Measurements from ENCODE around the gene TBC1D22A.

TBC1D22A gene

DNA sequence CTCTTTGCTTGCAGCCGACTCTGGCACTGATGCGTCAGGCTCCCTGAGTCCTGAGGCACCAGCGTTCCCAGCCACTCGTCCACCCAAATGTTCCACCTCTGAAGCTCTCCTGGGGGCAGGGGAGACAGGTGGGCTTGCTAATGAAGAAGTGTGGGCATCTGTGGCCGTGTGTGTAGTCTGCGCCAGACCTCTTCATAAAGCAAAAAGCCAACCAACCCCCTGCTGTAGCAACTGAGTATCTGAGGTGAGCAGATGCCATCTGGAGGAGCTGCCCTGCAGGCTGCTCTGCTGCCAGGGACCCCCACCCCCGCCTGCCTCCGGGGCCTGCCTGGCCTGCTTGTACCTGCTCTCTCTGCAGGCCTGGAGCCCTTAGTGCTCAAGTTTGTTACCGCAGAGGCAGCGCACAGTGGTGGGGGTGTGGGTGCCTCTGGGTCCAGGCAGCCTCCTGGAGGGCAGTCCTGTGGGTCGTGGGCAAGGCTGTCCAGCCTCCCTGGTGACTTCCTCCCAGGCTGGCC lies 272.5 kb downstream of the TBC1D22A start:
- no peak for TF ChIP-seq GLIS3 (CRISPR knock-in tag; IDR thresholded peaks at IDR 0.05)
- TF ChIP-seq ZFP30 (CRISPR knock-in tag; IDR thresholded peaks at IDR 0.05) = no peak
- no peak for ATAC-seq

DNA sequence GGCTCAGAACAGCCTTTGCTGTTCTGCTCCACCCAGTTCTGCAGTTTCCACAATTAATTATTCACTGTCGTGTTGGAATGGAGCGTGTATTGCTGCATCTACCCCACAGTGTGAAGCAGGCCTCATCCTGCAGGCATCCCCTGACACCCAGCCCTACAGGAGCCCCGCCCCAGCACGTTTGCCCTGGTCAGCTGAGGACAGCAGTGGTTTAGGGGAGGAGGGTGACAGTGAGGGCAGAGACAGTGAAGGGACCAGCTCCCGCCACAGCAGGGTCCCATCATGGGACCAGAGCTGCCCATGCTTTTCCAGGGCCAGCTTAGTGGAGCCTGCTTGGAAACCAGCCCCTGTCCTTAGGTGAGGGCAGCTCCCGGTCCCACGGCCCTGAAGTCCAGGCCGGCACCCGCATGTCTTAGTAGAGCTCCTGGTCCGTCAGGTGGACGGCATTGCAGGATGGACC lies 273.0 kb downstream of the TBC1D22A start:
- ATAC-seq = no peak
- TF ChIP-seq CREB5 (CRISPR knock-in tag; IDR thresholded peaks at IDR 0.05; ENCODE audit: low read depth) (no peak), ZFP30 (CRISPR knock-in tag; IDR thresholded peaks at IDR 0.05) (no peak), OSR1 (CRISPR knock-in tag; IDR thresholded peaks at IDR 0.05) (no peak), ZNF8 (CRISPR knock-in tag; IDR thresholded peaks at IDR 0.05) (no peak), ZC3H10 (CRISPR knock-in tag; IDR thresholded peaks at IDR 0.05) (no peak), ISL1 (CRISPR knock-in tag; IDR thresholded peaks at IDR 0.05) (no peak)

DNA sequence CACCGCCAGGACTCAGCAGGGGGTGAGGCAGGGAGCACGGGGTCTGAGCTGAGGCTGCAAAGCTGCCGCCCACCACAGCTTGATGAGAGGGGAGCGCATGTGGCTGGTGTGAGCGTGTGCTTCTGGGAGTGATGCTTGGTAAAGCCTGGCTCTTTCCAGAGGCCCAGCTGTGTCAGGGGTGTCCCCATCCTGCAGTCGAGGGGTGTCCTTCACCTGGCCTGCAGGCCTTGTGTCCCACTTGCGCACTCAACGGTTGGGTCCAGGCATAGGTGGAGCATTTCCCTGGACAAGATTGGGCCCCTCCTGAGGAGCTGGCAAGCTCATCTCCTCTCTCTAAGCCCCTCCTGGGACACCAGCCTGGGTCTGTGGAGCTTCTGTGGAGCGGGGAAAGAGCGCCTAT lies 273.9 kb downstream of the TBC1D22A start:
- no peak for ATAC-seq
- TF ChIP-seq RARB (CRISPR knock-in tag; IDR thresholded peaks at IDR 0.05) (no peak), CREB5 (CRISPR knock-in tag; IDR thresholded peaks at IDR 0.05; ENCODE audit: low read depth) (no peak), ZC3H10 (CRISPR knock-in tag; IDR thresholded peaks at IDR 0.05) (no peak), ISL1 (CRISPR knock-in tag; IDR thresholded peaks at IDR 0.05) (no peak), PATZ1 (CRISPR knock-in tag; IDR thresholded peaks at IDR 0.05; ENCODE audit: borderline replicate concordance) (no peak), OSR1 (CRISPR knock-in tag; IDR thresholded peaks at IDR 0.05) (no peak)

DNA sequence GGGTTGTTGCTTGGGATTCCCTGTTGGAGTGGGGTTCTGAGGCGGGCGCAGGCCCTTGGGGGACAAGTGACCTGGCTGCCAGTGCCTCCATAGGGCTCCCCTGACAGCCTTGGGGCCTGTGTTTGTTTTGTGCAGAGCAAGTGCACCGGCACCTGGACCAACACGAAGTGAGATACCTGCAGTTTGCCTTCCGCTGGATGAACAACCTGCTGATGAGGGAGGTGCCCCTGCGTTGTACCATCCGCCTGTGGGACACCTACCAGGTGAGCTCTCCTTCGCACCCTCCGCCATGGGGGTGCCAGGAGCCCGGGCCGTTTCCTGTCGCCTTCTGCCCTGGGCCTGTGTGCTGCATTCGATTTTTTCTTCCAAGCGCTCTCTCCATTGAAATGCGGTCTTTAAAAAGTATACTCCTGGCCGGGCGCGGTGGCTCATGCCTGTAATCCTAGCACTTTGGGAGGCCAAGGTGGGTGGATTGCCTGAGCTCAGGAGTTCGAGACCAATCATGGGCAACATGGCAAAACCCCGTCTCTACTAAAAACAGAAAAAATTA lies 274.6 kb downstream of the TBC1D22A start:
- ATAC-seq = no peak

GRCh38 chr22:47038206-47038835 lies 275.9 kb downstream of the TBC1D22A start:
- no peak for ATAC-seq
- no peak for TF ChIP-seq SNAI2 (CRISPR knock-in tag; IDR thresholded peaks at IDR 0.05)
- TF ChIP-seq ZNF8 (CRISPR knock-in tag; IDR thresholded peaks at IDR 0.05) = no peak
- no peak for TF ChIP-seq ISL1 (CRISPR knock-in tag; IDR thresholded peaks at IDR 0.05)
- TF ChIP-seq RARB (CRISPR knock-in tag; IDR thresholded peaks at IDR 0.05) = no peak
- TF ChIP-seq TCF4 (CRISPR knock-in tag; IDR thresholded peaks at IDR 0.05; ENCODE audit: borderline replicate concordance) = no peak
- TF ChIP-seq, protein P1, sequence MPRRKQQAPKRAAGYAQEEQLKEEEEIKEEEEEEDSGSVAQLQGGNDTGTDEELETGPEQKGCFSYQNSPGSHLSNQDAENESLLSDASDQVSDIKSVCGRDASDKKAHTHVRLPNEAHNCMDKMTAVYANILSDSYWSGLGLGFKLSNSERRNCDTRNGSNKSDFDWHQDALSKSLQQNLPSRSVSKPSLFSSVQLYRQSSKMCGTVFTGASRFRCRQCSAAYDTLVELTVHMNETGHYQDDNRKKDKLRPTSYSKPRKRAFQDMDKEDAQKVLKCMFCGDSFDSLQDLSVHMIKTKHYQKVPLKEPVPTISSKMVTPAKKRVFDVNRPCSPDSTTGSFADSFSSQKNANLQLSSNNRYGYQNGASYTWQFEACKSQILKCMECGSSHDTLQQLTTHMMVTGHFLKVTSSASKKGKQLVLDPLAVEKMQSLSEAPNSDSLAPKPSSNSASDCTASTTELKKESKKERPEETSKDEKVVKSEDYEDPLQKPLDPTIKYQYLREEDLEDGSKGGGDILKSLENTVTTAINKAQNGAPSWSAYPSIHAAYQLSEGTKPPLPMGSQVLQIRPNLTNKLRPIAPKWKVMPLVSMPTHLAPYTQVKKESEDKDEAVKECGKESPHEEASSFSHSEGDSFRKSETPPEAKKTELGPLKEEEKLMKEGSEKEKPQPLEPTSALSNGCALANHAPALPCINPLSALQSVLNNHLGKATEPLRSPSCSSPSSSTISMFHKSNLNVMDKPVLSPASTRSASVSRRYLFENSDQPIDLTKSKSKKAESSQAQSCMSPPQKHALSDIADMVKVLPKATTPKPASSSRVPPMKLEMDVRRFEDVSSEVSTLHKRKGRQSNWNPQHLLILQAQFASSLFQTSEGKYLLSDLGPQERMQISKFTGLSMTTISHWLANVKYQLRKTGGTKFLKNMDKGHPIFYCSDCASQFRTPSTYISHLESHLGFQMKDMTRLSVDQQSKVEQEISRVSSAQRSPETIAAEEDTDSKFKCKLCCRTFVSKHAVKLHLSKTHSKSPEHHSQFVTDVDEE (CRISPR knock-in tag; IDR thresholded peaks at IDR 0.05) = no peak
- TF ChIP-seq OSR1 (CRISPR knock-in tag; IDR thresholded peaks at IDR 0.05) = no peak
- TF ChIP-seq, protein P2, sequence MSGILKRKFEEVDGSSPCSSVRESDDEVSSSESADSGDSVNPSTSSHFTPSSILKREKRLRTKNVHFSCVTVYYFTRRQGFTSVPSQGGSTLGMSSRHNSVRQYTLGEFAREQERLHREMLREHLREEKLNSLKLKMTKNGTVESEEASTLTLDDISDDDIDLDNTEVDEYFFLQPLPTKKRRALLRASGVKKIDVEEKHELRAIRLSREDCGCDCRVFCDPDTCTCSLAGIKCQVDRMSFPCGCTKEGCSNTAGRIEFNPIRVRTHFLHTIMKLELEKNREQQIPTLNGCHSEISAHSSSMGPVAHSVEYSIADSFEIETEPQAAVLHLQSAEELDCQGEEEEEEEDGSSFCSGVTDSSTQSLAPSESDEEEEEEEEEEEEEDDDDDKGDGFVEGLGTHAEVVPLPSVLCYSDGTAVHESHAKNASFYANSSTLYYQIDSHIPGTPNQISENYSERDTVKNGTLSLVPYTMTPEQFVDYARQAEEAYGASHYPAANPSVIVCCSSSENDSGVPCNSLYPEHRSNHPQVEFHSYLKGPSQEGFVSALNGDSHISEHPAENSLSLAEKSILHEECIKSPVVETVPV (CRISPR knock-in tag; IDR thresholded peaks at IDR 0.05) = no peak
- no peak for TF ChIP-seq CSDC2 (CRISPR knock-in tag; IDR thresholded peaks at IDR 0.05)
- no peak for TF ChIP-seq POU6F1 (CRISPR knock-in tag; IDR thresholded peaks at IDR 0.05; ENCODE audit: borderline replicate concordance, low read depth)
- no peak for TF ChIP-seq BACH2 (CRISPR knock-in tag; IDR thresholded peaks at IDR 0.05; ENCODE audit: borderline replicate concordance)
- no peak for TF ChIP-seq ZFP3 (CRISPR knock-in tag; IDR thresholded peaks at IDR 0.05)
- TF ChIP-seq TOX (CRISPR knock-in tag; IDR thresholded peaks at IDR 0.05; ENCODE audit: borderline replicate concordance) = no peak
- no peak for TF ChIP-seq ZNF565 (CRISPR knock-in tag; conservative IDR thresholded peaks at IDR 0.05; ENCODE audit: low read depth)

More for the DNA sequence above, 274.6 kb downstream of the TBC1D22A start:
- TF ChIP-seq PPARA (CRISPR knock-in tag; IDR thresholded peaks at IDR 0.05; ENCODE audit: borderline replicate concordance) (no peak), ZFP3 (CRISPR knock-in tag; IDR thresholded peaks at IDR 0.05) (no peak), BACH2 (CRISPR knock-in tag; IDR thresholded peaks at IDR 0.05; ENCODE audit: borderline replicate concordance) (no peak), ESRRG (CRISPR knock-in tag; IDR thresholded peaks at IDR 0.05) (no peak)
- TF ChIP-seq, protein P2 (CRISPR knock-in tag; IDR thresholded peaks at IDR 0.05) = no peak
